ENCODE data around the gene COX4I2. TPM values are rescaled to one million over a fixed set of nuclear protein-coding genes. Genes with fewer than 3 reads are reported as not detected.

Gene COX4I2
- total RNA-seq, 1 experiment from 2014 or later = not detected

DNA sequence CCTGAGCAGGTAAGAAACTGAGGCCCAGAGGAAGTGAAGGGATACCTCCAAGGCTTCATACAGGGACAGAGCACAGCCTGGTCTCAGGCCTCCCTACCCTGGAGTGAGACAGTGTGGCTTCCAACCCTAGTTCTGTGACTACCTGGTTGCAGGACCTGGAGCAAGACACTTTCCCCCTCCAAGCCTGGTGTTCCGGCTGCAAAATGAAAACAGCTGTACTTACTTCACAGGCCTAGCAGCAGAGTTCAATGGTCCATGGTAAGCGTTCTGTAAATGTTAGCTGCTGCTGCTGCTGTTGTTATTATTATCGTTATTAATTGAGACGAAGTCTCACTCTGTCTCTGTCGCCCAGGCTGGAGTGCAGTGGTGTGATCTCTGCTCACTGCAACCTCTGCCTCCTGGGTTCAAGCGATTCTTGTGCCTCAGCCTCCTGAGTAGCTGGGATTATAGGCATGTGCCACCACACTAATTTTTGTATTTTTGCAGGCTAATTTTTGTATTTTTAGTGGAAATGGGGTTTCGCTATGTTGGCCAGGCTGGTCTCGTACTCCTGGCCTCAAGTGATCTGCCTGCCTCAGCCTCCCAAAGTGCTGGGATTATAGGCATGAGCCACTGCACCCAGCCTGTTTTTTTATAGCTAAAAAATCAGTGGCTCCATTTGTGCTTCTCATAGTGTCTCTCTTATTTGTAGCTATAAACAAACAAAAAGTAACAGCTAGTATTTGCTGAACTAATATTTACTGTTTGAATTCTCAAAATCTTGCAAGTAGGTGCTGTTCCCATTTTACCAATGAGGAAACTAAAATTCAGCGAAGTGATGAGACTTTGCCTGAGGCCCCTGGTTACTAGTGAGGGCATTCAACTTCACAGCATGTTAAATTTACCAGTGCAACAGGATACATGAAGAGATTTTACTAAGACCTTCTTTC, 41.9 kb downstream of the COX4I2 start:
- no peaks in the 10 kb centered on the region for H3K36me3 ChIP-seq (ENCODE audit: insufficient read depth, low read length)
- H3K9me2 ChIP-seq (replicated peaks; ENCODE audit: insufficient read depth, low read length) = no peaks in the 10 kb centered on the region
- no peak overlapping the region for H3K4me2 ChIP-seq (ENCODE audit: low read depth, low read length, poor library complexity, severe bottlenecking)
- peaks cover 42% of the 10 kb centered on the region for H3K4me1 ChIP-seq (ENCODE audit: low read length)
- peak overlapping the region; percentile 14; the same call in 1 of the 2 replicates for H3K27ac ChIP-seq (ENCODE audit: low read length)
- no peak overlapping the region for H3K4me3 ChIP-seq (ENCODE audit: low read length)
- H3K9me3 ChIP-seq (ENCODE audit: low read length) = no peaks in the 10 kb centered on the region
- DNase-seq = no peak
- H3K27me3 ChIP-seq (ENCODE audit: low read length) = no peaks in the 10 kb centered on the region
- H2AFZ ChIP-seq (ENCODE audit: low read length) = no peak overlapping the region
- H3K79me2 ChIP-seq (ENCODE audit: low read length) = peaks cover 77% of the 10 kb centered on the region
- no peak overlapping the region for H3K9ac ChIP-seq (ENCODE audit: low read length)
- no peaks in the 10 kb centered on the region for H4K20me1 ChIP-seq (ENCODE audit: insufficient read depth, low read depth, low read length)

GRCh38 chr20:31680286-31681127, 42.8 kb downstream of the COX4I2 start:
- H3K27me3 ChIP-seq (ENCODE audit: low read length) = no peaks in the 10 kb centered on the region
- H3K9me3 ChIP-seq (ENCODE audit: low read length) = no peaks in the 10 kb centered on the region
- H2AFZ ChIP-seq (ENCODE audit: low read length) = no peak overlapping the region
- no peak for DNase-seq
- no peak overlapping the region for H3K9ac ChIP-seq (ENCODE audit: low read length)
- no peaks in the 10 kb centered on the region for H4K20me1 ChIP-seq (ENCODE audit: insufficient read depth, low read depth, low read length)
- H3K36me3 ChIP-seq (ENCODE audit: insufficient read depth, low read length) = no peaks in the 10 kb centered on the region
- H3K4me1 ChIP-seq (ENCODE audit: low read length) = peaks cover 44% of the 10 kb centered on the region
- H3K4me3 ChIP-seq (ENCODE audit: low read length) = no peak overlapping the region
- peaks cover 72% of the 10 kb centered on the region for H3K79me2 ChIP-seq (ENCODE audit: low read length)
- peak overlapping the region; percentile 14; the same call in 1 of the 2 replicates for H3K27ac ChIP-seq (ENCODE audit: low read length)
- no peak overlapping the region for H3K4me2 ChIP-seq (ENCODE audit: low read depth, low read length, poor library complexity, severe bottlenecking)
- no peaks in the 10 kb centered on the region for H3K9me2 ChIP-seq (replicated peaks; ENCODE audit: insufficient read depth, low read length)

GRCh38 chr20:31681128-31681727, 43.5 kb downstream of the COX4I2 start:
- Histone ChIP-seq H3K27ac (ENCODE audit: low read length) (no peak overlapping the region), H4K20me1 (ENCODE audit: insufficient read depth, low read depth, low read length) (no peaks in the 10 kb centered on the region), H3K9me3 (ENCODE audit: low read length) (no peaks in the 10 kb centered on the region)

DNA sequence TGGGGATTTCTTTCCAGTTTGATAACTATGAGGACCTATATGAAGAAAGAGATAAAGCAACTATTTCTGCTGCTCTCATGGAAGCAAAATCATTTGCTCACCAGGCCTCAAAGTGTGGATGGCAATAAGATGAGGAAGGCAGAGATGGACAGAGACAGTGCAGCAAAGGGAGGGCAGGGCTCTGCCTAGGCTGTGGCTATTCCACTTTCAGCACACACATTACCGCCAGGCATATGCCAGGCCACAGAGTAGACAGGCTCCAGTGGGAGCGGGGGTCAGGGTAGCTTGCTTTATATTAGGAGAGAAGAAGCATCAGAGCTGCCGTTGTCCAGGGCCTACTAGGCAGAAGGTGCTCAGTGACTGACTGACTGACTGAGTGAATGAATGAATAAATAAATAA, 44.1 kb downstream of the COX4I2 start:
- Histone ChIP-seq H4K20me1 (ENCODE audit: insufficient read depth, low read depth, low read length) (no peaks in the 10 kb centered on the region), H3K9me3 (ENCODE audit: low read length) (no peaks in the 10 kb centered on the region), H2AFZ (ENCODE audit: low read length) (no peak overlapping the region), H3K9ac (ENCODE audit: low read length) (no peak overlapping the region), H3K4me3 (ENCODE audit: low read length) (no peak overlapping the region), H3K27ac (ENCODE audit: low read length) (peak overlapping the region; percentile 18; the same call in 1 of the 2 replicates), H3K27me3 (ENCODE audit: low read length) (no peaks in the 10 kb centered on the region), H3K9me2 (replicated peaks; ENCODE audit: insufficient read depth, low read length) (no peaks in the 10 kb centered on the region), H3K36me3 (ENCODE audit: insufficient read depth, low read length) (no peaks in the 10 kb centered on the region; the same call in 1 of the 2 replicates), H3K4me2 (ENCODE audit: low read depth, low read length, poor library complexity, severe bottlenecking) (no peak overlapping the region), H3K4me1 (ENCODE audit: low read length) (peaks cover 44% of the 10 kb centered on the region), H3K79me2 (ENCODE audit: low read length) (peaks cover 59% of the 10 kb centered on the region)
- DNase-seq = no peak

More at GRCh38 chr20:31681128-31681727, 43.5 kb downstream of the COX4I2 start:
- DNase-seq = no peak
- Histone ChIP-seq H3K27me3 (ENCODE audit: low read length) (no peaks in the 10 kb centered on the region), H3K4me2 (ENCODE audit: low read depth, low read length, poor library complexity, severe bottlenecking) (no peak overlapping the region), H2AFZ (ENCODE audit: low read length) (no peak overlapping the region), H3K9ac (ENCODE audit: low read length) (no peak overlapping the region), H3K9me2 (replicated peaks; ENCODE audit: insufficient read depth, low read length) (no peaks in the 10 kb centered on the region), H3K4me3 (ENCODE audit: low read length) (no peak overlapping the region), H3K79me2 (ENCODE audit: low read length) (peaks cover 65% of the 10 kb centered on the region), H3K4me1 (ENCODE audit: low read length) (peaks cover 44% of the 10 kb centered on the region), H3K36me3 (ENCODE audit: insufficient read depth, low read length) (no peaks in the 10 kb centered on the region)

DNA sequence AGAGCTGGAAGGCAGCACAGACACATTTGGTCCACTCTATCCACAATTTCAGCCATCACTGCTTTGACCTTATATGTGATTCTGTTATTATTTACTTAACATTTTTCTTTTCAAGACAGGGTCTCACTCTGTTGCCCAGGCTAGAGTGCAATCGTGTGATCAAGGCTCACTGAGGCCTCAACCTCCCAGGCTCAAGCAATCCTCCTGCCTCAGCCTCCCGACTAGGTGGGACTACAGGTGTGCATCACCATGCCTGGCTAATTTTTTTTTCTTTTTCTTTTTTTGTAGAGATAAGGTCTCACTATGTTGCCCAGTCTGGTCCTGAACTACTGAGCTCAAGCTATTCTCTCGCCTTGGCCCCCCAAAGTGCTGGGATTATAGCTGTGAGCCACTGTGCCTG, 44.6 kb downstream of the COX4I2 start:
- no peaks in the 10 kb centered on the region for H4K20me1 ChIP-seq (ENCODE audit: insufficient read depth, low read depth, low read length)
- H3K4me2 ChIP-seq (ENCODE audit: low read depth, low read length, poor library complexity, severe bottlenecking) = no peak overlapping the region

GRCh38 chr20:31682927-31683326, 45.2 kb downstream of the COX4I2 start:
- Histone ChIP-seq H4K20me1 (ENCODE audit: insufficient read depth, low read depth, low read length) (no peaks in the 10 kb centered on the region), H3K9me3 (ENCODE audit: low read length) (no peaks in the 10 kb centered on the region), H3K36me3 (ENCODE audit: insufficient read depth, low read length) (no peaks in the 10 kb centered on the region; the same call in 1 of the 2 replicates), H3K27ac (ENCODE audit: low read length) (peak overlapping the region; percentile 99), H3K9me2 (replicated peaks; ENCODE audit: insufficient read depth, low read length) (no peaks in the 10 kb centered on the region), H3K4me1 (ENCODE audit: low read length) (peaks cover 46% of the 10 kb centered on the region), H3K4me3 (ENCODE audit: low read length) (no peak overlapping the region), H3K27me3 (ENCODE audit: low read length) (no peaks in the 10 kb centered on the region), H3K4me2 (ENCODE audit: low read depth, low read length, poor library complexity, severe bottlenecking) (no peak overlapping the region), H3K9ac (ENCODE audit: low read length) (no peak overlapping the region), H2AFZ (ENCODE audit: low read length) (no peak overlapping the region), H3K79me2 (ENCODE audit: low read length) (peaks cover 59% of the 10 kb centered on the region)
- DNase-seq = no peak

More for the DNA sequence above, 44.6 kb downstream of the COX4I2 start:
- Histone ChIP-seq H3K36me3 (ENCODE audit: insufficient read depth, low read length) (no peaks in the 10 kb centered on the region; the same call in 1 of the 2 replicates), H3K4me1 (ENCODE audit: low read length) (peaks cover 47% of the 10 kb centered on the region), H3K79me2 (ENCODE audit: low read length) (peaks cover 61% of the 10 kb centered on the region), H2AFZ (ENCODE audit: low read length) (no peak overlapping the region), H3K9me3 (ENCODE audit: low read length) (no peaks in the 10 kb centered on the region), H3K27me3 (ENCODE audit: low read length) (no peaks in the 10 kb centered on the region), H3K27ac (ENCODE audit: low read length) (peak overlapping the region; percentile 18; the same call in 1 of the 2 replicates), H3K9me2 (replicated peaks; ENCODE audit: insufficient read depth, low read length) (no peaks in the 10 kb centered on the region), H3K4me3 (ENCODE audit: low read length) (no peak overlapping the region), H3K9ac (ENCODE audit: low read length) (no peak overlapping the region)
- no peak for DNase-seq

- H3K4me2 ChIP-seq (ENCODE audit: low read depth, low read length, poor library complexity, severe bottlenecking) = peak overlapping the region; percentile 82
- H3K79me2 ChIP-seq (ENCODE audit: low read length) = peaks cover 60% of the 10 kb centered on the region
- peak; percentile 77 for DNase-seq
- no peaks in the 10 kb centered on the region for H3K27me3 ChIP-seq (ENCODE audit: low read length)
- peak overlapping the region; percentile 50 for H3K9ac ChIP-seq (ENCODE audit: low read length)
- H3K4me3 ChIP-seq (ENCODE audit: low read length) = peak overlapping the region; percentile 49
- no peaks in the 10 kb centered on the region for H4K20me1 ChIP-seq (ENCODE audit: insufficient read depth, low read depth, low read length)
- no peaks in the 10 kb centered on the region for H3K9me2 ChIP-seq (replicated peaks; ENCODE audit: insufficient read depth, low read length)
- H3K27ac ChIP-seq (ENCODE audit: low read length) = peak overlapping the region; percentile 99
- H3K4me1 ChIP-seq (ENCODE audit: low read length) = peaks cover 47% of the 10 kb centered on the region
- H2AFZ ChIP-seq (ENCODE audit: low read length) = no peak overlapping the region; the same call in 1 of the 2 replicates
- no peaks in the 10 kb centered on the region for H3K9me3 ChIP-seq (ENCODE audit: low read length)
- H3K36me3 ChIP-seq (ENCODE audit: insufficient read depth, low read length) = no peaks in the 10 kb centered on the region; the same call in 1 of the 2 replicates
Measured at GRCh38 chr20:31684153-31685015, 46.7 kb downstream of the COX4I2 start.

Data from Karpas-422 (cell line).